Transverse colon (tissue), 4 donors: ENCODE results near the gene PHF14.

Source experiments
- CTCF ChIP-seq, 5 experiments: fragments of 200-600 bp in 3 of 5; fragments of 450-650 bp in 2 of 5; sonication (generic) in 3 of 5; IDR thresholded peaks; 1 replicate in 2 of 5; 2 replicates in 3 of 5; pipeline ENCODE4 v1.5.1; 2016 to 2017; ENCODE audit warnings: antibody characterized with exemption in 5 of 5, inconsistent platforms in 3 of 5, mild to moderate bottlenecking in 2 of 5, moderate library complexity in 1 of 5
- EP300 ChIP-seq: sonication (generic); formaldehyde crosslinking; IDR thresholded peaks from one replicate; pipeline ENCODE4 v1.6.1; 2017; ENCODE audit warnings: antibody characterized with exemption, low read depth
- POLR2A ChIP-seq: fragments of 450-650 bp; IDR thresholded peaks from one replicate; pipeline ENCODE4 v1.6.1; 2016; ENCODE audit warnings: antibody characterized with exemption, mild to moderate bottlenecking, moderate library complexity
- POLR2AphosphoS5 ChIP-seq, 3 donors: sonication (generic); formaldehyde crosslinking; IDR thresholded peaks; one replicate each; pipeline ENCODE4 v1.6.1; 2016; ENCODE audit warnings: antibody characterized with exemption in 3 of 3

- TF ChIP-seq CTCF (IDR thresholded peaks at IDR 0.05) (no peak), POLR2AphosphoS5 (IDR thresholded peaks at IDR 0.05) (no peak), POLR2A (no peak), EP300 (no peak)
These were observed 43.1 kb upstream of the PHF14 start for GRCh38 chr7:10930551-10930950.
